Limb (tissue), 2 donors: ENCODE results near the gene PNMA8A.

Experiments used
- DNase-seq, 2 donors: peaks; one replicate each; pipeline ENCODE4 v3.0.0-alpha.2; 2016; ENCODE audit errors: extremely low spot score in 2 of 2

Gene PNMA8A

DNA sequence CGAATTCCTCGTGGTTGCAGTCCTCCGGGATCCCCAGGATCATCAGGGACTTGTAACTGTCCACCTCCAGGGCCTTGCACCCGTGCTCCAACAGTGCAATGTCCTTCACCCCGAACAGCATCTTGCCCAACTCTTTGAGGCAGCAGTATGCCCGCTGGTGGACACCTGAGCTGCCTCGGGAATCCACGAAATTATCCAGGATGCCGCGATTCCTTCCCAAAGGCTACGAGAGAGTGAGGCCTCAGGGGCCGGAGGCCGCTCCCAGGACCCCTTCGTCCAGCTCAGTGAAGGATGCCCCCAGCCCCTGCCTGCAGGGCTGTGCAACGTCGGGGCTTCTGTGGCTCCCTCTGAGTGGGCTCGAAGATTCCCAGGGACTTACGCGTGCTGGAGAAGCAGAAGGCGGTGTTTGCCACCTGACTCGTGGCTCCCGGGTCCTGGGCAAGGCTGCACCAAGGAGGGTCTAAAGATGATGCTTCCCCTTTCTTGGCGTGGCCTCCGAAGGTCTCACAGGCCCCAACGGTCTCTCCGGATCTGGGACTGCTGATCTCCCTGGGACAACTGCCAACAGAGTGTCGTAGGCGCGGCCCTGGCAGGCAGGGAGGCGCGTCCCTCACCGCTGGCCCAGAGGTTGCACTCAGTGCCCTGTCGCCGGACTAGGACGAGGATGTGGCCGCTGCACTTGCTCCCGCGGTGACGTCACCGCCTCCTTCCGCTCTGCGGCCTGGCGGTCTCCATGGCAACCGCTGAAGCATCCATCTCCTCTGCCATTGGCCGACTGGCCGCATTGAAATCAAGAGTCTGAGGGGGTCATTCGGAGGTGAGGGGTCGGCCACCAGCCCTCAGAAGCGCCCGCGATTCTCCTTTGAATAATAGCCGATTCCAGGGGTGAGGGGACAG lies 42.9 kb downstream of the PNMA8A start, which contains the start of gene PNMA8C:
TSS of gene PNMA8C (minus strand) at position 698 of the 897 bp plus-strand sequence. CDS start at position 121, 577 bp downstream.
- peak; percentile 78 to 85 for DNase-seq

DNA sequence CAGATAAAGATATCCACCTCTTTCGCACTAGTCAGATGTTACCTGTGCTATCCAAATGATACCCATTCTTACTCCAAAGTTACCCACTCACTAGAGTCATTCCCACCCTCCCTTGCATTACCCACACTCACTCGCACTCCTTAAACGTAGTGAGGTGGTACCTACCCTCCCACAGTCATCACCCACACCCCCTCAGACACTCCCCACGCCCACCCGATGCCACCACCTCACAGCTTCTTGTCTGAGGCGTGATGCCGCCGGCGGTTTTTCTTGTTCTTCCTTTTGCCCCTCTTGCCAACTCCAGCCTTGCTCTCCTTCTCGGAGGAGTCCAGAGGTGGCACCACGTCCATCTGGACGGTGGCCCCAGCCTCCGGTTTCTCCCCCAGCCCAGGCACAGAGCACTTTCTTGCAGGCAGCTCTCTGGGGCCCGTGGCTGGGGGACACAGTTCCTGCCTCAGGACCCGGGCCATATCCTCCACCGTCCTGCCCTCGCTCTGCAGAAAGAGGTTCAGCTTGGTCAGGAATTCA lies 43.8 kb downstream of the PNMA8A start:
- DNase-seq: no peak

DNA sequence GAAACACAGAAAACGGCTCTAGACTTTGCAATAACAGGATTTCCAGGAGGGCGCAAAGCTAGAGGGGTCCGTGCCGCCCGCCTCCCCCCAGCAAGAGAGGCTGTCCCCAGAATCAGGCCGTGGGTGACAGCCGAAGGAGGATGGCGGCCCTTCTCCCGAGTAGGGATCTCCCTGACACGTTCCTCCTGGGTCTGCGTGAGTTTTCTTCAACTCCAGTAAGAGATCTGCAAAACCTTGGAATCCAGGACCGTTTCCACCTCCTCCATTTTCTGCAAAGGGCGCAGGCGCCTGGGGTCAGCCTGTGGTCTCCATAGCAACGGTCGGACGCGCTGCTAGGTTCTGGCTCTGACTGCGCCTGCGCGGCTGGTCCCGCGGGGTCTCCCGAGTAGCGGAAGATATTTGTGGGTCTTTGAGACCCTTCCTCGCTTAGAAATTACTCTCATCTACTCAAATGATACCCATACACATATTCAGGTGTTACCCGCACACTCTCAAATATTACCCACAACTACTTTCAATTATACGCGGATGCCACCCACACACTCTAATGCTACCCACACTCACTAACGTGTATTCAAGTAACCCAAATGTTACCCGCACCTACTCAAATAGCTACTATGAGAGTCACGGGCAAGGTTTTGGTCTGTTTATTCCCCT lies 44.7 kb downstream of the PNMA8A start:
- peak; percentile 91 to 93 for DNase-seq

DNA sequence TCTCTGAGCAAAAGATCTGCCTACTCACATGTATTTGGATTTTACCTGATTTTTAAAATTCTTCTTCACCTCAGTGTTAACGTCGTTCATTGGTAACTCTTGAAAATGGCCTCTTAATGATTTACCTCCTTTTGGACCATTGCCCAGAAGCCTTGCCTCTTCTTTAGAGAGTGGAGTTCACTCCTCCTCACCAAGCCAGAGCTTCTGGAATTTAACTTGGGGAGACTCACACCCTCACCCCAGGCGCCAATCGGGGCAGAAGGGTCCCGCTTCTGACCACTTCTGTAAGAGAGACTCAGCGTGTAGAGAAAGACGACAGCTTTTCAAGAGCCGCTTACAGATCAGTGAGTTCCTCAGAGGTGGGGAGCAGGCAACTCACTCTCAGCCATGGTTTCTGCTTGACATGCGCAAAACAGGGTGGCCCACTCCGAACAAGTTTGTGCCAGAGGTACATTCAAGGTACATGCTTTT lies 45.3 kb downstream of the PNMA8A start:
- no peak for DNase-seq

DNA sequence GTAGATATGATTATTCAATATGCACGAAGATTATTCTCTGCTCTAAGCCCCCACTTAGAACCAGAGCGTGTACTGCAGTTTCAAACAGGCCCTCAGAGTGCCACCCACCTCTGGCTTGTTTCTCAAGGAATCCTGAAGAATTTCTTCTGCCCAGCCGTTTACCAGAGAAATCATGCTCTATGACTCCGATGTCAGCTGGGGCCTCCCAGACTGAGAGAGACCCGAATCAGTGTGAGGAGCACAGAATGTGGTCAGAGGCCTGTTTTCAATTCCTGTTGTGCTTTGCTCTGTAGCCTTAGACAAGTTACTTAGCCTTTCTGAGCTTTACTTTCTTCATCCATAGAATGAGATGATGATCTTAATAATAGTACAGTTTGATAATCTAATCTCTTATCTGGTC lies 48.2 kb downstream of the PNMA8A start:
- no peak for DNase-seq

DNA sequence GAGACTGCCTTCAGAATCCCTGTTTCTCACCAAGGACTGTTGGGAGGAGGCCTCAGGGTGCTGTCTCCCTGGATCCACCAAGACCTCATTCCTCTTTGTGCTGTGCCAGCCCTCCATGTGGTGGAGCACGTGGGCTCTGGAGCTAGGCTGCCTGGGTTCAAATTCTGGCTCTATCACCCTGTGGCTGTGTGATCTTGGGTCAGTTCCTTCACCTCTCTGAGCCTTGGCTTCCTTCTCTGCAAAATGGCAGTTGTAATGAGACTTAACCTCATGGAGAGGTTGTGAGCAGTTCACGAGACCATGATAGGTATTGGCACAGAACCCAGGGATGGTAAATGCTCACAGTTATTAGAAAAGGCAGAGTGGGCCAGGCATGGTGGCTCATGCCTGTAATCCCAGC lies 49.0 kb downstream of the PNMA8A start:
- DNase-seq: no peak

DNA sequence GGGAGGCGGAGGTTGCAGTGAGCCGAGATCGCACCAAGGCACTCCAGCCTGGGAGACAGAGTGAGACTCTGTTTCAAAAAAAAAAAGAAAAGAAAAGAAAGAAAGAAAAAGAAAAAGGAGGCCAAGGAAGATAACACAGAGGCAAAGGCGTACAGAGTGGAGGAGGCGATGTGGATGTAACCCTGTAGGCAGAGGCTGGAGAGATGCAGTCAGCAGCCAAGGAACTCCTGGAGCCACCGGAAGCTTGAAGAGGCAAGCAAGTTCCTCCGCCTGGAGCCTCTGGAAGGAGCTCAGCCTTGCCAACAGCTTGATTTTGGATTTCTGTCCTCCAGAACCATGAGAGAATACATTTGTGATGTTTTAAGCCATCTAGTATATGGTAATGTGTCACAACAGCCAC lies 51.3 kb downstream of the PNMA8A start:
- no peak for DNase-seq
